Measurements from ENCODE around the gene PAM.

Gene PAM

DNA sequence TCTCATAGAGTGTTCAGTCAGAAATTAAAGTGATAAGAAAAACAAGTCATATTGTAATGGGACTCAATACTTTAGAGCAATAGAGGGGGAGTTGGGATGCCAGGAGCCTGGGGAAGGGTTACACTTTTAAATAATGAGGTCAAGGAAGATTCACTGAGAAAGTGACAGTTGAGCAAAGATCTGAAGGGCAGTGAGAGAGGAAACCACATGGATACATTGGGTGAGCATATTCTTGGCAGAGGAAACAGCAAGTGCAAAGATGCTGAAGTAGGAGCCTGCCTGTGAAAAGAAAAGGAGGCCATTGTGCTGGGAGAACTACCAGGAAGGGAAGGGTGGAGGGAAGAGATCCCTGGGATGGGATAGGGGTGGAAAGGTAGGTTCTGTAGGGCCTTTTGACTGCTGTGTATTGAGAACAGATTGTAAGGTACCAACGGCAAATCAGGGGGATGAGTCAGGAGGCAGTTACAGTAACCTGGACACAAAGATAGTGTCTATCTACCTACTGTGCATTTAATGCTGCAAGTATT lies 79.4 kb downstream of the PAM start:
- Histone ChIP-seq H3K27ac (ENCODE audit: low read depth, low read length) (no peak overlapping the region), H3K4me3 (ENCODE audit: low read depth, low read length) (no peak overlapping the region), H3K9me3 (ENCODE audit: control insufficient read depth, insufficient read depth, low read length) (no peaks in the 10 kb centered on the region), H3K9ac (ENCODE audit: low read depth, low read length) (no peak overlapping the region), H3K4me1 (ENCODE audit: control insufficient read depth, insufficient read depth, low read length) (no peaks in the 10 kb centered on the region), H3K36me3 (ENCODE audit: control insufficient read depth, insufficient read depth, low read length) (no peaks in the 10 kb centered on the region), H3K27me3 (ENCODE audit: control insufficient read depth, insufficient read depth, low read length) (no peaks in the 10 kb centered on the region)

DNA sequence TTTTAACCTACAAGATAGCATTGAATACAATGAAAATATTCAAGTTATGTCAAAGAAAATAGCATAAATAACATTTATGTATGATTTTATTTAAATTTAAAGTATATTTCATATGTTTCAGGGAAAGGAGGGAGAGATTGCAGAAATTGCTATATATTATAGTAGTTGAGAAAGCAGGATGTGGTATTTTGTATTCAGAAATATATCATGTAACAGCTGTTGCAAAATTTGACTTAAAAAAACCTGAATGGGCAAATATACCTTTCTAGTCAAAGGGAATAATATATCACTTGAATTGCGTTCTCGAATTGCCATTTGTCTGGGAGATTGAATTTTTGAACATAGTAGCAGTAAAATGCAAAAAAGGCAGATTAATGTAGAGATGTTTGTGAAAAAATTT lies 80.6 kb downstream of the PAM start:
- H3K4me1 ChIP-seq (ENCODE audit: control insufficient read depth, insufficient read depth, low read length), result no peaks in the 10 kb centered on the region
- no peaks in the 10 kb centered on the region for H3K27me3 ChIP-seq (ENCODE audit: control insufficient read depth, insufficient read depth, low read length)
- H3K9ac ChIP-seq (ENCODE audit: low read depth, low read length), result no peak overlapping the region
- no peak overlapping the region for H3K4me3 ChIP-seq (ENCODE audit: low read depth, low read length)
- H3K36me3 ChIP-seq (ENCODE audit: control insufficient read depth, insufficient read depth, low read length), result no peaks in the 10 kb centered on the region
- H3K9me3 ChIP-seq (ENCODE audit: control insufficient read depth, insufficient read depth, low read length), result no peaks in the 10 kb centered on the region
- no peak overlapping the region for H3K27ac ChIP-seq (ENCODE audit: low read depth, low read length)

DNA sequence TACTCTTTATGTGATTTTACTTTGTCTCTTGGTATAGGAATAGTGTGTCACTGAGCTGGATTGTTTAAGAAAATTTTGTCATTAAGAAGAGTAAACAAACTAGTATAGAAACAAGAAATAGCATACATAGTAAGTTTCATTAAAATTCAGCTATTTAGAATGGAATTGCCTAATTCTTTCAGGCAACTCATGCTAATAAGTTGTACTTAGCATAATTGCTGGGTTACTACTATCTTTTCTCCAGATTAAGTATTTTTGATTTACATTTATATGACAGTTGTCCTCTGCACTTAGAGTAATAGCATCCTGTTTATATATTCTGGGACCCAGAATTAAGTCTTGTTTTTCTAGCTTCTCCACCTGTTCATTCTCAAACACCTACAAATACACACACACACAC lies 85.9 kb downstream of the PAM start:
- no peaks in the 10 kb centered on the region for H3K9me3 ChIP-seq (ENCODE audit: control insufficient read depth, insufficient read depth, low read length)
- H3K4me3 ChIP-seq (ENCODE audit: low read depth, low read length), result no peak overlapping the region
- H3K27me3 ChIP-seq (ENCODE audit: control insufficient read depth, insufficient read depth, low read length), result no peaks in the 10 kb centered on the region
- no peak overlapping the region for H3K9ac ChIP-seq (ENCODE audit: low read depth, low read length)
- no peaks in the 10 kb centered on the region for H3K36me3 ChIP-seq (ENCODE audit: control insufficient read depth, insufficient read depth, low read length)
- H3K4me1 ChIP-seq (ENCODE audit: control insufficient read depth, insufficient read depth, low read length), result no peaks in the 10 kb centered on the region
- no peak overlapping the region for H3K27ac ChIP-seq (ENCODE audit: low read depth, low read length)

DNA sequence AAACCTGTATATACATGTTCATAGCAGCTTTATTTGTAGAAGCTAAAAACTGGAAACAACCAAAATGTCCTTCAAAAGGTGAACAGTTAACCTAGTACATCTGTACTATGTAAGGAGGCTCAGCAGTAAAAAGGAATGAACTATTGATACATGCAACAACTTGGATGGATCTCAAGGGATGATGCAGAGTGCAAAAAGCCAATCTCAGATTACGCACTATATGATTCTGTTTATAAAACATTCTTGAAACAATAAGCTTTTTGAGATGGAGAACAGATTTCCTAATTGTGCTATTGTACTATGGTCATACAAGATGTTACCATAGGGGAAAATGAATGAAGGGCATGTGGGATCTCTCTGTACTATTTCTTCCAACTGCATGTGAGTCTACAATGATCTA lies 88.9 kb downstream of the PAM start:
- no peaks in the 10 kb centered on the region for H3K27me3 ChIP-seq (ENCODE audit: control insufficient read depth, insufficient read depth, low read length)
- H3K9ac ChIP-seq (ENCODE audit: low read depth, low read length), result no peak overlapping the region
- no peaks in the 10 kb centered on the region for H3K36me3 ChIP-seq (ENCODE audit: control insufficient read depth, insufficient read depth, low read length)
- no peak overlapping the region for H3K27ac ChIP-seq (ENCODE audit: low read depth, low read length)
- H3K4me1 ChIP-seq (ENCODE audit: control insufficient read depth, insufficient read depth, low read length), result no peaks in the 10 kb centered on the region
- H3K9me3 ChIP-seq (ENCODE audit: control insufficient read depth, insufficient read depth, low read length), result no peaks in the 10 kb centered on the region
- no peak overlapping the region for H3K4me3 ChIP-seq (ENCODE audit: low read depth, low read length)

DNA sequence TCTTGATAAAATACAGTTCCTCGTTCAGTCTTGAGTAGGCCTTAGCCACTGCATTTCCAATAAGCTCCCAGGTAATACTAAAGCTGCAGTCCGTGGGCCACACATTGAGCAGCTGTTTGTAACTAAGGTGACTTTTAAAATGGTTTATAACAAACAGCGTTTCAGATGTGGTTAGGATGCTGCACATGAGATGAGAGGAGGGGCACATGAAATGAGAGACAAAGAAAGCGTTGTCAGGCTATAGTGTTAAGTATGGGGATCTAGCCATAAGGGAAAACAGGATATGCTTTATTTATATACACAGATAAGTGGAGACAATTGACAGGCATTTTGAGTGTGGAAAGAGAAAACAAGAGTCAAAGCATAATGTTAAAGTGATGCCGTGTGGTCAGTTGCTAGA lies 89.9 kb downstream of the PAM start:
- Histone ChIP-seq H3K36me3 (ENCODE audit: control insufficient read depth, insufficient read depth, low read length) (no peaks in the 10 kb centered on the region), H3K27ac (ENCODE audit: low read depth, low read length) (no peak overlapping the region), H3K9me3 (ENCODE audit: control insufficient read depth, insufficient read depth, low read length) (no peaks in the 10 kb centered on the region)

DNA sequence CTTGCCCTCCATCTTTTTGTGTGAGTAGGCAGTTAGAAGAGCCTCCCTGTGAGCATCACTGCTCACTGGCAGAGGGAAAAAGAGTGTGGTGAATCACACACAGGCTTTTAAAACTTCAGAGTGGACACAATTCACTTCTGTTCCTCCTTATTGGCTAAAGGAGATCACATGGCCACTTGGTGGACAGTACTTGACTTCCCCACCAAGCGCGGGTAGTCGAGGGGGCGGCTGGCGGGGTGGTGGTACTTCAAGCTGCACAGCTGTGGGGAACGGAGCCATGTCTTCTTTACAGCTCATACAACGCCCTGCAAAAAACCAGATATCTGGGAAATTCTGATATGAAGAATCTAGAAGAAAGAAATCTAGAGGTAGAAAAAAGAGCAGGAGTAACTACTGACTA lies 95.4 kb downstream of the PAM start:
- Histone ChIP-seq H3K27me3 (ENCODE audit: control insufficient read depth, insufficient read depth, low read length) (no peaks in the 10 kb centered on the region), H3K36me3 (ENCODE audit: control insufficient read depth, insufficient read depth, low read length) (no peaks in the 10 kb centered on the region), H3K4me1 (ENCODE audit: control insufficient read depth, insufficient read depth, low read length) (peaks cover 15% of the 10 kb centered on the region; the same call in 1 of the 2 replicates), H3K9ac (ENCODE audit: low read depth, low read length) (no peak overlapping the region), H3K27ac (ENCODE audit: low read depth, low read length) (no peak overlapping the region), H3K9me3 (ENCODE audit: control insufficient read depth, insufficient read depth, low read length) (no peaks in the 10 kb centered on the region), H3K4me3 (ENCODE audit: low read depth, low read length) (no peak overlapping the region)

More for the DNA sequence above, 89.9 kb downstream of the PAM start:
- Histone ChIP-seq H3K4me1 (ENCODE audit: control insufficient read depth, insufficient read depth, low read length) (no peaks in the 10 kb centered on the region), H3K9ac (ENCODE audit: low read depth, low read length) (no peak overlapping the region; the same call in 1 of the 2 replicates), H3K27me3 (ENCODE audit: control insufficient read depth, insufficient read depth, low read length) (no peaks in the 10 kb centered on the region), H3K4me3 (ENCODE audit: low read depth, low read length) (no peak overlapping the region)

DNA sequence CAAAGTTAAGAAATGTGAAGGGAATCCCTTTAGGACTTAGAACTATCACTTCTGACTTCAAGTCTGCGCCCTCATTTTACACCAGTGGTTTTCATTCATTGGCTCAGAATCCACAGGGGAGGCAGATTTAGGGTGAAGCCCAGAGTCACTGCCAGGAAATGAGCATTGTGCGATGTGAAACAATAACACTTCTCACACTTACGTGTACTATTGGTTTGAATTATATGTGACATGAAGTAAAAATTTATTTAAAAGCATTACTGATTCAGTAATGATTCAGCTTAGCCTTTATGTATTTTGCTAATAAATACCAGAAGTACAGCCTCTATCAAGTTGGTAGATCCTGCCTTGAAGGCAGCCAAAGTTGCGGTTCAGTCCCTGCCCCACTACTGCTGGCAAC lies 98.6 kb downstream of the PAM start:
- Histone ChIP-seq H3K27me3 (ENCODE audit: control insufficient read depth, insufficient read depth, low read length) (no peaks in the 10 kb centered on the region), H3K36me3 (ENCODE audit: control insufficient read depth, insufficient read depth, low read length) (no peaks in the 10 kb centered on the region), H3K27ac (ENCODE audit: low read depth, low read length) (no peak overlapping the region), H3K9me3 (ENCODE audit: control insufficient read depth, insufficient read depth, low read length) (no peaks in the 10 kb centered on the region), H3K4me3 (ENCODE audit: low read depth, low read length) (no peak overlapping the region), H3K4me1 (ENCODE audit: control insufficient read depth, insufficient read depth, low read length) (peaks cover 17% of the 10 kb centered on the region; the same call in 1 of the 2 replicates), H3K9ac (ENCODE audit: low read depth, low read length) (no peak overlapping the region)

DNA sequence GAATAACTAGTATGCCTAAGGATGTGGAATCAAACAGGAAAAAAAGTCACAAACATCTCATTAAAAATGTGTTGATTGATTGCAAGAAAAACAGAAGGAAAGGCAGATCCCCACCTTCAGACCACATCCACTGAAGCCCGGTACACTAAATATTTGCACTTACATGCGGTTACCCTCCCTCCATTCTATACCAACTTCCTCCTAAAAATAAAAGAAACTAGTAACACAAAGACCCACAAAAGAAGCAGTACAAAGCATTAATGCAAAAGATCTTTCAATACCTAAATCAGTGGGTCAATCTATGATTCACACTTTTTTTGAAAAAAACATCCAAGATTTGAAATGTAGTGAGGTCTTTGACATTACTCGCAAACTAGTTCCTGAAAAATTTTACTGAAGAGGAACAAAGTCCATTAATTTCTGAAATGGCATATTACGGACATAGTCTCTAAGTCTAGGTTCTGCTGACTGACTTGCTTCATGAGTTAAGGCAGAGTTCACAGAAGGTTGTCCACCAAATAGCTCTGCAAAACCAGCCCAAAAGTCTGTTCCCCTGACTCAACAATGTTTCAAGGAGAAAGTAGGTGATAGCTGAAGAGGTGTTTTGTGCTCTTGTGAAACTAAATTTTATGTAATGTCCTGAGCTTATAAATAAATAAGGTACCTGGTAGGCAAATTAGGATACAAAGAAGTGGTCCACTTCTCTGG lies 100.7 kb downstream of the PAM start:
- Histone ChIP-seq H3K9me3 (ENCODE audit: control insufficient read depth, insufficient read depth, low read length) (no peaks in the 10 kb centered on the region), H3K9ac (ENCODE audit: low read depth, low read length) (no peak overlapping the region), H3K36me3 (ENCODE audit: control insufficient read depth, insufficient read depth, low read length) (no peaks in the 10 kb centered on the region), H3K27ac (ENCODE audit: low read depth, low read length) (no peak overlapping the region), H3K4me3 (ENCODE audit: low read depth, low read length) (no peak overlapping the region), H3K27me3 (ENCODE audit: control insufficient read depth, insufficient read depth, low read length) (no peaks in the 10 kb centered on the region), H3K4me1 (ENCODE audit: control insufficient read depth, insufficient read depth, low read length) (peaks cover 16% of the 10 kb centered on the region; the same call in 1 of the 2 replicates)

DNA sequence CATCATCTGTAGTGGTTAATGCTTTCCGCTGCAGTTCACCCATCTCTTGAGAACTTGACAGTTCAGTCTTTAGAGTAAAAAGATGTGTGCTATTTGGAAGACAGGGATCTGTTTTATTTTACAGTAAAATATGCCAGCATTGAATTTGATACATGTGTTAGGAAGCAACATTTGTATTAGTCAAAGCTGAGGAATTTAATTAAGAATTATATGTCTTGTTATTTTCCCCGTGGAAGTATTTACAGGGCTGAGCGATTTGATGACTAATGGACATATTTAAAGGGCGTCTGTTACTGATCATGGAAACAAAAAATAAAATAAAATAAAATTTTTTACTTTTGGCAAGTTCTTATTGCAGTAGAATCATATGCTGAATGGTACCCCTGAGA lies 101.3 kb downstream of the PAM start:
- no peak overlapping the region for H3K27ac ChIP-seq (ENCODE audit: low read depth, low read length)
- H3K9ac ChIP-seq (ENCODE audit: low read depth, low read length), result no peak overlapping the region
- no peaks in the 10 kb centered on the region for H3K36me3 ChIP-seq (ENCODE audit: control insufficient read depth, insufficient read depth, low read length)
- H3K9me3 ChIP-seq (ENCODE audit: control insufficient read depth, insufficient read depth, low read length), result no peaks in the 10 kb centered on the region
- peaks cover 11% of the 10 kb centered on the region; the same call in 1 of the 2 replicates for H3K4me1 ChIP-seq (ENCODE audit: control insufficient read depth, insufficient read depth, low read length)
- H3K27me3 ChIP-seq (ENCODE audit: control insufficient read depth, insufficient read depth, low read length), result no peaks in the 10 kb centered on the region
- no peak overlapping the region for H3K4me3 ChIP-seq (ENCODE audit: low read depth, low read length)

DNA sequence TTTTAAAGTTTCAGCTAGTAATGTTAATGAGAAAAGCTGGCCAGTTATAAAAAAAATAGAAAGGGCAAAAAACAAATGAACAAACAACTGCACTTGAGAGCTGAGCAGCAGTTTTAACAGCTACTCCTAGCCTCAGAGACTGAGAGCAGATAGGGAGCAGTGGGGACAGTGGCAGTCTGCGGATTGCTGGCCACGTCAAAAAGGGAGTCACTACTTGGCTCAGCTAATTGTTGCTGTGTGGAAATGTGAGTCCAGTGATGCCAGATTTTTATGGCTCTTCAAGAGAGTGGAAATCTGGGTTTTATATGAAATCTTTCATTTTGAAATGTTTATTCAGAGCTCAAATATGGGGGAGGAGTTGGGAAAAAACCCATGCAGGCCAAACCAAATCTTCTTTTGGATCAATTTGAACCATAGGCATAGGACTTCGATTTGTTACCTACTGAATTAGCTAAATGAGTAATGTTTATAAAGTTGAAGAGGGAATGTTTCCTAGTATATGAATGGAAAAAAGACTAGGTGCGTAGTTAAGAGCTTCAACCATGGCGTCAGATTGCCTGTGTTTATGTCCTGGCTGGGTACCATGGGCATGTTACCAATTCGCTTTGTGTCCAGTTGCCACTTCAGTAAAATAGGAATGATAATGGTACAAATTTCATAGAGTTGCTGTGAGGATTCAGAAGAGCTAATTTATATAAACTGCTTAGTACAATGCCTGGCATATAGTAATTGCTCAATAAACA lies 102.1 kb downstream of the PAM start:
- H3K36me3 ChIP-seq (ENCODE audit: control insufficient read depth, insufficient read depth, low read length), result no peaks in the 10 kb centered on the region
- no peaks in the 10 kb centered on the region for H3K9me3 ChIP-seq (ENCODE audit: control insufficient read depth, insufficient read depth, low read length)
- H3K4me1 ChIP-seq (ENCODE audit: control insufficient read depth, insufficient read depth, low read length), result peaks cover 8% of the 10 kb centered on the region; the same call in 1 of the 2 replicates
- no peaks in the 10 kb centered on the region for H3K27me3 ChIP-seq (ENCODE audit: control insufficient read depth, insufficient read depth, low read length)
- H3K9ac ChIP-seq (ENCODE audit: low read depth, low read length), result no peak overlapping the region
- no peak overlapping the region for H3K27ac ChIP-seq (ENCODE audit: low read depth, low read length)
- no peak overlapping the region for H3K4me3 ChIP-seq (ENCODE audit: low read depth, low read length)

DNA sequence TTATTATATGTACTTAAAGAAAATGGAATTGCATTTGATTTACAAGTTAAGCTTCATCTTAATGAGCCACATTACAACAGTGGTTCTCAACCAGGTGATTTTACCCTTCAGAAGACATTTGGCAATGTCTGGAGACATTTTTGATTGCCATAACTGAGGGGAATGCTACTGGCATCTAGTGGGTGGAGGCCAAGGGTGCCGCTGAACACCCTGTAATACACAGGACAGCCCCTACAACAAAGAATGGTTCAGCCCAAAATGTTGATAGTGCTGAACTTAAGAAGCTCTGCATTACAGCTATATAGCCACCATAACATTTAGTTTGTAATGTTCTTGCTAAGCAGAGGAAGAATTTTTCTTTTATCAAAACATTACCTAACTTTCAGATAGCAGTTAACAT lies 103.1 kb downstream of the PAM start:
- H3K27me3 ChIP-seq (ENCODE audit: control insufficient read depth, insufficient read depth, low read length), result no peaks in the 10 kb centered on the region
- no peaks in the 10 kb centered on the region for H3K36me3 ChIP-seq (ENCODE audit: control insufficient read depth, insufficient read depth, low read length)
- no peaks in the 10 kb centered on the region for H3K9me3 ChIP-seq (ENCODE audit: control insufficient read depth, insufficient read depth, low read length)
- H3K4me3 ChIP-seq (ENCODE audit: low read depth, low read length), result no peak overlapping the region
- peaks cover 2% of the 10 kb centered on the region; the same call in 1 of the 2 replicates for H3K4me1 ChIP-seq (ENCODE audit: control insufficient read depth, insufficient read depth, low read length)
- no peak overlapping the region for H3K27ac ChIP-seq (ENCODE audit: low read depth, low read length)
- H3K9ac ChIP-seq (ENCODE audit: low read depth, low read length), result no peak overlapping the region
